MM.1S (cell line): ENCODE measurements around the gene AFG1L.

ENCODE experiments used
- CTCF ChIP-seq: fragments of 300-600 bp; sonication (generic); IDR thresholded peaks from 2 replicates; pipeline ENCODE4 v1.5.1; 2016; ENCODE audit warnings: antibody characterized with exemption, low read length, mixed read lengths
- EZH2 ChIP-seq: fragments of 300-600 bp; sonication (generic); optimal IDR thresholded peaks from 2 replicates; pipeline ENCODE3; 2017; ENCODE audit warnings: low read depth, mild to moderate bottlenecking, antibody characterized with exemption, low read length, mixed read lengths

GRCh38 chr6:108484016-108484415 is 189.2 kb downstream of the AFG1L start:
- TF ChIP-seq CTCF (no peak), EZH2 (no peak)
